Pulmonary artery endothelial cell (primary cell): ENCODE data around the gene LMTK2. TPM values are rescaled to one million over a fixed set of nuclear protein-coding genes. Genes with fewer than 3 reads are reported as not detected.

Experiments used
- DNase-seq: peaks from one replicate; pipeline ENCODE4 v3.0.0-alpha.2; 2011; ENCODE audit warnings: low read depth, low spot score
- total RNA-seq: library from RNA; depleted of rRNA; stranded (reverse); fragments of >200 nt; gene quantifications from 2 replicates; pipeline ENCODE4 v1.2.3, GENCODE V29; 2014

Gene LMTK2
- total RNA-seq, 1 donor from 2014 or later, result 10.4 TPM

DNA sequence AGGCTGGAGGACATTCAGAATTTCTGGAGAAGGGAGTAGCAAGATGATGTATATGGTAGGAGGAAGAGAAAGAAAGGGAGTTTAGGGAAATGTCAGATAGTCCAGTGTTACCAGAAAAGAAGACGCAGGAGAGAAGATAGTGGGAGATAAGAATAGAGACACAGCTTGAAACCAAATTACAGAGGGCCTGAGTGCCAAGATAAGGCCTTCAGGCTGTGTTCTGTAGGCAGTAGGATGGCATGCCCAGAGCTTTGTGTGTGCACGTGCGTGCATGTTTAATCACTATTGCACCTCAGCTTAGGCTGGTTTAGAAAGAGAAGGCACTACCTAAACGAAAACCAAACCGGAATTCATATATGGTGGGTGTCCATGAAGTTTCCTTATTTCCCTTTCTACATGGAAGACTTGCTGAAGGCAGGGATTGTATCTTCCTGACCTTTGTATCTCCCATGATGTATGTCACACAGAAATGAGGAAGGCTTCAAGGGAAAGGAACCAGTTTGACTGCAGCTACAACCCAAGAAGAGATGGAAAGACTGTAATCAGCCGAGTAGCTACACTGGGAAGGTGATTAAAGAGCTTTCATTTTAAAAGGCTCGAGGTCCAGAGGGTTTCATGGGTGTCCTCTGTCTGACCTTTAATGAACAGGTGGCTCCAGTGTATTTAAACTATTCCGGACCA lies 68.7 kb downstream of the LMTK2 start:
- DNase-seq, result no peak

GRCh38 chr7:98177553-98177952 lies 70.9 kb downstream of the LMTK2 start:
- no peak for DNase-seq

DNA sequence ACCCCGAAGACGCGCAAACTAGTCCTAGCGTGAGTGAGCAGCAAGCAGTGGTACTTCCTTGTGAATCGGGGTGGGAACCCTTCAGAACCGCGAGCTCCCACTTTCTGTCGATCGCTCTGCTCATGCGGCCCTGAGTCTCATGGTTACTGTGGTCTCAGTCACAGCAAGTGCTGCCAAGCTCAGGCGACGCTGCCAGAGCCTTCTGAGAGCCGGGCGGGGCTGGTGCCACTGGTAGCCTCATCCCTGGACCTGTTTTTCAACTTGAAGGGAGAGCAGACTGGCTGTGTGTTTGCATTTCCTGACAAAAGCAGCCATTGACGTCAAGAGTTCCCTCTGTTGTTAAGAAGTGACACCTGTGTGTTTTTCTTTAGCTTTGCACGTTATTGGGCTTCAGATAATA lies 71.7 kb downstream of the LMTK2 start:
- no peak for DNase-seq

GRCh38 chr7:98178762-98179490 lies 72.3 kb downstream of the LMTK2 start:
- DNase-seq, result no peak

GRCh38 chr7:98180751-98181150 lies 74.1 kb downstream of the LMTK2 start:
- no peak for DNase-seq

DNA sequence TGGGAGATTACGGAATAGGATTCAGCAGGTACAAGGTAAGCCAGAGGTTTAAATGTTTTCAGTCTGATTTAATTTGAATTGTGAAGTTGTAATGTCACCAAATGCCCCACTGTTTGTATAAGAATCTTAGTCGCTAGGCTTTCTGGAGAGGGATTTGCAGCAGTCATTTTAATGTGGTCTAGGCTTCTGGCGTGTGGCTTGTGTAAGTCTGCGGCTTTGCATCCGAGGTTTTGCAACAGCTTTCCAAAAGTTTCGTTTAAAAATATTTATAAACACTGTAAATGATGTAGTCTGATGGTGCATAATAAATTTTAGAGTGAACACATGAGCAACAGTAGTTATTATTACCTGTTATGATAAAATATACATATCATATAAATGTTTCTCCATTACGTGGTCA lies 78.4 kb downstream of the LMTK2 start:
- DNase-seq, result no peak

DNA sequence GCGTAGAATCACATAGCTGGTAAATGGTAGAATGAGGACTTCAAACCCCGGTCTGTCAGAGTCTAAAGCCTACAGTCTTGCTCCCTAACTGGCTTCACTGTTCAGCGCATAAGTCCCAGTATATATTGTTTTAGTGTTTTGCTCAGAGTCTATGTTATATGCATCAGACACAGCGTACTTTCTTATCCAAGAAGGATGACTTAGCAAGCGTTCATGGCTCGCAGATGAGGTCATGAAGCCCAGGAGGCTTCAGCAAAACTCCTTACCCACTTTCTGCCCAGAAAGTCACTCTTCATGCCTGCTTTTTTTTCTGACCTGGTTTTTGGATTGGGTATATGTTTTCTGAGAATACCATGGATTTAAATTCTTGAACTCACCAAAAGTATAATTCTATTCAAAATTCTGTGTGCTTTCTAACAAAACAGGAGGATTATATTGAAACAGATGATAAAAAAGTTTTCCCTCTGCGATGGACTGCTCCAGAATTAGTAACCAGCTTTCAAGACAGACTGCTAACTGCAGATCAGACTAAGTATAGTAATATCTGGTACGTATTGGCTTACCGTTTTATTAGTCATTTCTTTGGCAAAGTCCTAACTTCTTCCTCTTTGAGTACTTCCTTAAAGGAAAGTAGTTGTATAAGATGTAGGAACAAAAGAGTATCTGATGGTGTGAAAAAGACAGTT lies 79.9 kb downstream of the LMTK2 start:
- DNase-seq, result peak; percentile 35

- DNase-seq, result no peak
These were observed 80.5 kb downstream of the LMTK2 start for GRCh38 chr7:98187138-98187502.

DNA sequence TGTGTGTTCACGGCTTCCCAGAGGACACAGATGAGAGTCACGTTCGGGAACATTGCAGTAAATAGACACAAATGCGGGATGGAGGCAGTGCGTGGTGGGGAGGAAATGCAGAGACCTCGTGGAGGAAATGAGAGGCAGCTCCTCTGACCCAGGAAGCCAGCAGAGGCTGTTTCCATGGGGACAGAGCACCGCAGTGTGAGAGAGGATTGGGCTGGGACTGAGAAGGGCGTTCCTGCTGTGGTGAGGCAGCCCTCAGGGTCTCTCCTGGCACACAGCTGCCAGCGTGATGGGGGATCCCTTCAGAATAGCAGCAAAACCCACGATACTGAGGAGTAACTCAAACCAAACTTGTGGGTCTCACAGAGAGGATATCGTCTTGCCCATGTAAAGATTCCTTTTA lies 82.9 kb downstream of the LMTK2 start:
- DNase-seq, result no peak

DNA sequence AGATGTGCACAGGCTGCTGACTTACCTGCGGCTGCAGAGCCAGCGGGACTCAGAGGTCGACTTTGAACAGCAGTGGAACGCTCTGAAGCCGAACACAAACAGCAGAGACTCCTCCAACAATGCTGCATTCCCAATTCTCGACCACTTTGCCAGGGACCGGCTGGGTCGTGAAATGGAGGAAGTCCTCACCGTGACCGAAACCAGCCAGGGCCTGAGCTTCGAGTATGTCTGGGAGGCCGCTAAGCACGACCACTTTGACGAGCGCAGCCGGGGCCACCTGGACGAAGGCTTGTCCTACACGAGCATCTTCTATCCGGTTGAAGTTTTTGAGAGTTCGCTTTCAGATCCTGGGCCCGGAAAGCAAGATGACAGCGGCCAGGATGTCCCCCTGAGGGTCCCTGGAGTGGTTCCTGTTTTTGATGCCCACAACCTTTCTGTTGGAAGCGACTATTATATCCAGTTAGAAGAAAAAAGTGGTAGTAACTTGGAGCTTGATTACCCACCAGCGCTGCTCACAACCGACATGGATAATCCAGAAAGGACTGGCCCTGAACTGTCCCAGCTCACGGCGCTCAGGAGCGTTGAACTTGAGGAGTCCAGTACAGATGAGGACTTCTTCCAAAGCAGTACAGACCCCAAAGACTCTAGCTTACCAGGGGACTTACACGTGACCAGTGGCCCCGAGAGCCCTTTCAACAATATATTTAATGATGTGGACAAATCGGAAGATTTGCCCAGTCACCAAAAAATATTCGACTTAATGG lies 85.2 kb downstream of the LMTK2 start:
- no peak for DNase-seq

DNA sequence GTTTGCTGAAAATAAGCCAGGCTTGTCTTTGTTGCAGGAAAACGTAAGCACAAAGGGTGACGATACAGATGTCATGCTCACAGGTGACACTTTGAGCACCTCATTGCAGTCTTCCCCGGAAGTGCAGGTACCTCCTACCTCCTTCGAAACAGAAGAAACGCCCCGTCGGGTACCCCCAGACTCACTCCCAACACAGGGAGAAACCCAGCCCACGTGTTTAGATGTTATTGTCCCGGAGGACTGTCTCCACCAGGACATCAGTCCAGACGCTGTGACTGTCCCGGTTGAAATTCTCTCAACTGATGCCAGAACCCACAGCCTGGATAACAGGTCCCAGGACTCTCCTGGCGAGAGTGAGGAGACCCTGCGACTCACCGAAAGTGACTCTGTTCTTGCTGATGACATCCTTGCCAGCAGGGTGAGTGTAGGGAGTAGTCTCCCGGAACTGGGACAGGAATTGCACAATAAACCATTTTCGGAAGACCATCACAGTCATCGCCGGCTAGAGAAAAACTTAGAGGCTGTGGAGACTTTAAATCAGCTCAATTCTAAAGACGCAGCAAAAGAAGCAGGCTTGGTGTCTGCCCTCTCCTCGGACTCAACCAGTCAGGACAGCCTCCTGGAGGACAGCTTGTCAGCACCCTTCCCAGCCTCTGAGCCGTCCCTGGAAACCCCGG lies 86.3 kb downstream of the LMTK2 start:
- no peak for DNase-seq

- DNase-seq, result no peak
These were observed 87.0 kb downstream of the LMTK2 start for GRCh38 chr7:98193474-98194180.

- no peak for DNase-seq
These were observed 87.5 kb downstream of the LMTK2 start for GRCh38 chr7:98194186-98194585.

- DNase-seq, result no peak
These were observed 88.2 kb downstream of the LMTK2 start for GRCh38 chr7:98194672-98195457.

DNA sequence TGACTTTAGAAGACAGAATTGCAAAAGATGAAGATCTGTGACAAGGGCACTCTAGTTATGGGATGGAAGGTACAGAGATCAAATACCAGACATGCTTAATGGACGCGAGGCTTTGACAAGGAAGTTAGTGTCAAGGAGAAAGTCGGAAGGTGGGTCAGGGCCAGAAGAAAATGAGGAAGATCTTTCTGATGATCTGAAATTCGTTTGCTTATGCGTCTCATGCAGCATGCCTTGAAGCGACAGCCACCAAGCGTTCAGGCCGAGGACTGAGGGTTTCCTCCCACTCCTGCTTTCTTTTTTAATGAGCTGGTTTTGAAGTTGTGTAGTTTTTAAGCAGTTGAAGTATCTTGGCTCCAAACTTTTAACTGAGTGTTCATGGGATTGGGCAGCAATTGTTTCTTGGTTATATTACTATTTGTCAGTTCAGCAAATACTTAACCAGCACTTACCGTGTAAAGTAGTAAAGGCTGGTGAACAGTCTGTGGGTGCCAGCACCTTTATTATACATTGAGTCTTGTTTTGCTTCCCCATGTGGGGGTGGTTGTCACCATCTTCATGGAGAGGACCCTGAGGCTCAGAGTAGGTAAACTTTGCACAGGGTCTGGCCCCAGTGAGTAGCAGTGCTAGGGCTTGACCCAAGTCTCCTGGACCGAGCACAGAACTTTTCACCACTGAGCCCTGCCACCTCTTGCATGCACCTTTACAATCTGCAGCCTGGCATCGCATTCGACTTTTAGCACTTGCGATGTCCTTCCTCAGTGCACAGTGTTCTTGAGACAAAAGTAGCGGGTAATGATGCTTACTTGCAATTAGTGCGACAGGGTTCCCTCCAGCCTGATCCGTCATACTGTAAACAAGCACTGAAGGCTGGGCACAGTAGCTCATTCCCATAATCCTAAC lies 90.3 kb downstream of the LMTK2 start:
- DNase-seq, result no peak

DNA sequence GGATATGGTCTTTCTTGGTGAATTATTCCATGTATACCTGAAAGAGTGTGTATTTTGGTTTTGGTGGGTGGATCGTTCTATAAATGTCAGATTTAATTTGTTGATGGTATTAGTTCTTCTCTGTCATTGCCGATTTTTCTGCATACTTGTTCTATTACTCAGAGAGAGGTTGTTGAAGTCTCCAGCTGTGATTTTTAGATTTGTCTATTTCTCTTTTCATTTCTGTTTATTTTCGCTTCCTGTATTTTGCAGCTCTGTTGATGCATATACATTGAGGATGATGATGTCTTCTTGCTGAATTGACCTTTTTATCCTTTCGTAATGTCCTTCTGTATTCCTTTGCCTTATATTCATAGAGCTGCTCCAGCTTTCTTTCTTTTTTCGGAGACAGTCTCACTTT lies 92.5 kb downstream of the LMTK2 start:
- no peak for DNase-seq

GRCh38 chr7:98200364-98200763 lies 93.7 kb downstream of the LMTK2 start:
- DNase-seq, result no peak

- no peak for DNase-seq
These were observed 95.9 kb downstream of the LMTK2 start for GRCh38 chr7:98202367-98203195.
